ENCODE measurements around the gene XCL2. TPM values are rescaled to one million over a fixed set of nuclear protein-coding genes. Genes with fewer than 3 reads are reported as not detected.
A peak's percentile ranks its signal among the peaks of the same experiment; 100 is the strongest.
"Not testable (repeated sequence)": the region's sequence is repeated elsewhere in the genome, so short reads cannot be mapped to it uniquely, and the experiment has no call there.

XCL2 gene, protein sequence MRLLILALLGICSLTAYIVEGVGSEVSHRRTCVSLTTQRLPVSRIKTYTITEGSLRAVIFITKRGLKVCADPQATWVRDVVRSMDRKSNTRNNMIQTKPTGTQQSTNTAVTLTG
- polyA plus RNA-seq, result 1,000 to 10,000 TPM in 1 of 3 donors, 100 to 1,000 TPM in 2; 537 to 1,283 (median 719) TPM

DNA sequence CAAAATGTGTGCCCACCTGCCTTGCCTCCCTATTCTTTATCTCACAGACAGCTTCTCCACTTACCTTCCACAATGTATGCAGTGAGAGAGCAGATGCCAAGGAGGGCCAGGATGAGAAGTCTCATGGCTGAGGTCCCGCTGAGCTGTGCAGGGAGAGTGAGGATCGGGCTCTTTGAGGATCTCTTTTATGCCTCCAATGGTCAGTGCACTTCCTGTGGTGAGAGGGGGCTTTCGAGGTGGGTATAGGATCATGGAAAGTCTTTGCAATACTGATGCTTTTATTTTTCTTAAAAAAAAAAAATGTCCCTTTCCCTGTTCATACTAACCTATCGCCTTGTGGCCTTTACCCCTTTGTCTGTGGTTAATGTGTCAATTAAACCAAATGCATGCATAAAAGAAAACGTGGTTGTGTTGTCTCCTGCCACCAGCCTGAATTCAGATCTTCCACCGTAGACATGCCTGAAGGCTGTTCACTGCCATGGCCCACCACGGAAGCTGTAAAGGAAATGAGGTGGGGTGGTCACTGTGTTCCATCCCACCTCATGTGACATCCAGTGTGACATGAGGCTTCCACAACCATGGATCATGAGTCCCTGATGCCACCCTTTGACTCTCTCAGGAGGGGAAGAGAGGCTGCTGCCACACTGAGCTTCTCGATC is at the start of gene XCL2:
Gene XCL2, minus strand, starts transcription at position 158 of the 659 bp plus-strand sequence. Its CDS starts 33 bp downstream, at position 125.
- peaks cover 11 to 26% (median 18%) of the 10 kb centered on the region in 3 donors for H3K36me3 Mint-ChIP-seq
- H3K27me3 Mint-ChIP-seq (ENCODE audit: low read depth in 3 of 3), result not testable (repeated sequence)
- peaks cover 0 to 12% (median under 1%) of the 10 kb centered on the region in 6 donors for H3K9me3 Mint-ChIP-seq
- H3K4me3 Mint-ChIP-seq, result peak within 1 kb of the TSS; percentile 82 to 97 (median 94)
- peak within 1 kb of the TSS; percentile 64 to 97 (median 95) for H3K27ac Mint-ChIP-seq
- peak; percentile 51 to 67 (median 62) for DNase-seq
- H3K4me1 Mint-ChIP-seq, result peaks cover 45 to 70% of the 10 kb centered on the region in 2 donors

DNA sequence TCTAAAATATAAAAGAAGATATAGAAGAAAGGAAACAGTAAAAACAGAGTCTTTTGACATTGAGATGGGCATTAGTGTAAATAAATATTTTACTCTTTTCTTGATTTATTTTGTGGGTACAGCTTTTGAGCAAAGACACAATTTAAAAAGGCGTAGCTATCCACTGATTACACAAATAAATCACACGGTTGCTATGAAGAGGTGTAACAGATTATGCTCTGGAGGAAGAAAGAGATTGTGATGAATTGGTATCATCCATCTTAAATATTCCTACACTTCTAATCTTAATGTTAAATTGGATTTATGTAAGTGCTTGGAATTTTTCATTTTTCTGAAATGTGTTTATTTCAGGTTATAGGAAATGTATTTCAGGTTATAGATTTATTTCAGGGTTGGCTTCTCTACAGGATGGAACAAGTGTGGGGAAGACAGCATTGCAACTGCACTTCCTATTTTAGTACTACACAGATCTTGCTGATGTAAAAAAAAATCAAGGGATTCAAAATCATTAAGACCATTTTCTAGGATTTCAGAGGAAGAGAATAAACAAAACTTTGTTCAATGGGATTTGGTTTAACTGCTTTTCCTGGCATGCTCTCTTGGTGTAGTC is 47.9 kb upstream of the XCL2 start:
- H3K9me3 Mint-ChIP-seq, result peaks cover 0 to 4% (median 0%) of the 10 kb centered on the region in 6 donors
- no peak overlapping the region for H3K4me3 Mint-ChIP-seq
- no peaks in the 10 kb centered on the region for H3K4me1 Mint-ChIP-seq
- peaks cover 0 to 2% (median 0%) of the 10 kb centered on the region in 3 donors for H3K27me3 Mint-ChIP-seq (ENCODE audit: low read depth in 3 of 3)
- peaks cover 3 to 5% (median 4%) of the 10 kb centered on the region in 3 donors for H3K36me3 Mint-ChIP-seq
- no peak for DNase-seq
- H3K27ac Mint-ChIP-seq, result no peak overlapping the region

DNA sequence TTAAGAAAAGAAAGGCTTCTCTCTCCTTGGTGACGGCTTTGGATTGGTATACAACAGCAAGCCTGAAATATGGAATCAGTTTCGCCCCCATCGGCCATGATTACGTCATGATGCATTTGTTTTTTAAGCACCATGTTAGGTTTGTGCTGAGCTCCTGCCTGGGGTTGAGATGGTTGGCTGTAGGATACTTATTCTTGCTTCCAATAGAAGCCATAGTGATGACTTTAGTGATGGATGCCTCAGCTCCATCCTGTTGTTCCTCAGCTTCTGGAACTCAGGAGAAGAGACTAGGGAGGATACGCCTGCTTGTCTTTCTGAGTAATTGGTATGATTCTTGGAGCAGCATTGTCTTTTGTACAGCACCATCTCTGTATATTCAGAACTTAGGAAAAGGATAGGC is 47.3 kb upstream of the XCL2 start:
- Mint-ChIP-seq H3K27me3 (ENCODE audit: low read depth in 3 of 3) (peaks cover 0 to 2% (median 0%) of the 10 kb centered on the region in 3 donors), H3K36me3 (peaks cover 3 to 5% (median 4%) of the 10 kb centered on the region in 3 donors), H3K27ac (no peak overlapping the region), H3K4me1 (no peaks in the 10 kb centered on the region), H3K9me3 (peaks cover 0 to 4% (median 0%) of the 10 kb centered on the region in 6 donors), H3K4me3 (no peak overlapping the region)
- DNase-seq, result no peak

DNA sequence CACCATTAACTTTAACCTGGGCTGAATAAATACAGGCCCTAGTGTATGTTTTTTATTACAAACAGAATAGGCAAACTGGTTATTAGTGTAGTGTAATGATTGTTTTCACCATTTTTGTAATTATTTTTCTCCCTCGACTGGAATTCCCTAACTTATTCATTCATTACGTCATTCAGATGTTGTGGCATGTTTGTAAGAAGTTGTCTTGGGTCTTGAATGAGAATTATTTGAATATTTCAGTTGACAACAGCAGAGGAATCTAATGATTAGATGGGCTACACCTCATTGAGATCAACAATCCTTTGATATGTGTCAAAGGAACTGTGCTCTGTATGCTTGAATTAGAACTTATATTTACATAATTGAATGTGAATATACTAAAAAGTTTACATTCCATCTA is 45.4 kb upstream of the XCL2 start:
- Mint-ChIP-seq H3K27me3 (ENCODE audit: low read depth in 3 of 3) (peaks cover 0 to 2% (median 2%) of the 10 kb centered on the region in 3 donors), H3K4me3 (no peak overlapping the region), H3K36me3 (peaks cover 3 to 5% (median 4%) of the 10 kb centered on the region in 3 donors), H3K9me3 (peaks cover 0 to 4% (median 0%) of the 10 kb centered on the region in 6 donors), H3K4me1 (no peaks in the 10 kb centered on the region), H3K27ac (no peak overlapping the region)
- DNase-seq, result no peak

- Mint-ChIP-seq H3K4me1 (peaks cover 1 to 2% of the 10 kb centered on the region in 2 donors), H3K27me3 (ENCODE audit: low read depth in 3 of 3) (peaks cover under 1 to 4% (median 2%) of the 10 kb centered on the region in 3 donors), H3K4me3 (no peak overlapping the region), H3K27ac (no peak overlapping the region), H3K9me3 (peaks cover 0 to 4% (median 0%) of the 10 kb centered on the region in 6 donors), H3K36me3 (peaks cover 4 to 10% (median 5%) of the 10 kb centered on the region in 3 donors)
- no peak for DNase-seq
Observed at GRCh38 chr1:168585937-168586336, 42.1 kb upstream of the XCL2 start.

- Mint-ChIP-seq H3K27me3 (ENCODE audit: low read depth in 3 of 3) (peaks cover 0 to 4% (median 2%) of the 10 kb centered on the region in 3 donors), H3K27ac (no peak overlapping the region), H3K4me3 (no peak overlapping the region), H3K36me3 (peaks cover 4 to 13% (median 5%) of the 10 kb centered on the region in 3 donors), H3K9me3 (peaks cover 0 to 4% (median 0%) of the 10 kb centered on the region in 6 donors), H3K4me1 (peaks cover 3 to 9% of the 10 kb centered on the region in 2 donors)
- no peak for DNase-seq
Observed at GRCh38 chr1:168585191-168585590, 41.4 kb upstream of the XCL2 start.

GRCh38 chr1:168583571-168583970 is 39.8 kb upstream of the XCL2 start:
- H3K4me1 Mint-ChIP-seq, result peaks cover 12 to 26% of the 10 kb centered on the region in 2 donors
- H3K4me3 Mint-ChIP-seq, result no peak overlapping the region
- no peak for DNase-seq
- peak overlapping the region in 1 of 6 donors; percentile 23 for H3K27ac Mint-ChIP-seq
- H3K36me3 Mint-ChIP-seq, result peaks cover 5 to 15% (median 7%) of the 10 kb centered on the region in 3 donors
- peaks cover 0 to 4% (median 0%) of the 10 kb centered on the region in 6 donors for H3K9me3 Mint-ChIP-seq
- peaks cover 0 to 4% (median 2%) of the 10 kb centered on the region in 3 donors for H3K27me3 Mint-ChIP-seq (ENCODE audit: low read depth in 3 of 3)

DNA sequence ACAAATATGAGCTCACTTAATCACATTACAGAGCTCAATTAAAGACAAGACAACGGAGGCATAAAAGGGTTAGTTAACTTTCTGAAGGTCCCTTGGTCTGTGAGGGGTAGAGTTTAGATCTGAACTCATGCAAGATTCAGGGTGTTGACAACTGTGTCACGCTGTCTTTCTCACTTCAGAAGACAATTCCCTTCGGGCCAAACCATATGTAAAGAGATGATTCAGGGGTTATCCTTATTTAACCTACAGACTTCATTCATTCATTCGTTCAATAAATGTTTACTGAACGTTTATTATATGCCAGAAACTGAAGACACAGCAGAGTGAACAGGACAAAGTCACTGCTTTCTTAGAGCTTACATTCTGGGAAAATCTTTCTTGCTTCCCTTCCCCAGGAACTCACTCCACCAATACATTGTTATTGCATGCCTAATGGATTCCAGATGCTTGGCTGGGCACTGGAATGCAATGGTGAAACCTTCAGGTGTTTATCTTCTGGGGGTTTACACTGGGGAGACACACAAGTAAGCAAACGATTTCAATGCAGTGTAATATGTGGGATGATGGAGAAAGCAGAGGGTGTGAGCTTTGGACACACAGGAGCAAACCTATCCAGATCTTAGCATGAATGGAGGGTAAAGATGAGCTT is 39.0 kb upstream of the XCL2 start:
- Mint-ChIP-seq H3K9me3 (peaks cover 0 to 4% (median 0%) of the 10 kb centered on the region in 6 donors), H3K27me3 (ENCODE audit: low read depth in 3 of 3) (peaks cover 0 to 4% (median 2%) of the 10 kb centered on the region in 3 donors), H3K4me1 (peaks cover 15 to 33% of the 10 kb centered on the region in 2 donors), H3K27ac (peak overlapping the region in 2 of 6 donors; percentile 23 to 34), H3K36me3 (peaks cover 5 to 20% (median 8%) of the 10 kb centered on the region in 3 donors), H3K4me3 (no peak overlapping the region)
- DNase-seq, result no peak

- H3K36me3 Mint-ChIP-seq, result peaks cover 0 to 22% (median 4%) of the 10 kb centered on the region in 3 donors
Observed at GRCh38 chr1:168581817-168582572, 38.2 kb upstream of the XCL2 start.

DNA sequence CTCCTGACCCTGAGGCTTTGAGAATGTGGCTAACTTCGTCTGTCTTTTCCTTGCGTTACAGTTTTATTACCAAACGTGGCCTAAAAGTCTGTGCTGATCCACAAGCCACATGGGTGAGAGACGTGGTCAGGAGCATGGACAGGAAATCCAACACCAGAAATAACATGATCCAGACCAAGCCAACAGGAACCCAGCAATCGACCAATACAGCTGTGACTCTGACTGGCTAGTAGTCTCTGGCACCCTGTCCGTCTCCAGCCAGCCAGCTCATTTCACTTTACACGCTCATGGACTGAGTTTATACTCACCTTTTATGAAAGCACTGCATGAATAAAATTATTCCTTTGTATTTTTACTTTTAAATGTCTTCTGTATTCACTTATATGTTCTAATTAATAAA is 37.2 kb upstream of the XCL2 start:
- Mint-ChIP-seq H3K27ac (peak overlapping the region in 3 of 6 donors; percentile 20 to 60 (median 25)), H3K4me3 (peak overlapping the region in 4 of 5 donors; percentile 5 to 33 (median 20)), H3K36me3 (peaks cover 0 to 22% (median 4%) of the 10 kb centered on the region in 3 donors), H3K4me1 (peaks cover 27 to 49% of the 10 kb centered on the region in 2 donors)
- H3K27me3 Mint-ChIP-seq (ENCODE audit: low read depth in 3 of 3); H3K9me3 Mint-ChIP-seq: not testable (repeated sequence)
- peak in 1 of 3 donors; percentile 22 for DNase-seq

More at GRCh38 chr1:168581817-168582572, 38.2 kb upstream of the XCL2 start:
- Mint-ChIP-seq H3K4me3 (no peak overlapping the region), H3K4me1 (peaks cover 20 to 41% of the 10 kb centered on the region in 2 donors), H3K9me3 (no peaks in the 10 kb centered on the region), H3K27ac (peak overlapping the region in 2 of 6 donors; percentile 8 to 68), H3K27me3 (ENCODE audit: low read depth in 3 of 3) (peaks cover 3 to 4% (median 4%) of the 10 kb centered on the region in 3 donors)
- no peak for DNase-seq

- peaks cover 30 to 54% of the 10 kb centered on the region in 2 donors for H3K4me1 Mint-ChIP-seq
- H3K36me3 Mint-ChIP-seq, result peaks cover 0 to 22% (median 4%) of the 10 kb centered on the region in 3 donors
- peak overlapping the region in 4 of 5 donors; percentile 67 to 90 (median 78) for H3K4me3 Mint-ChIP-seq
- H3K9me3 Mint-ChIP-seq; DNase-seq; H3K27me3 Mint-ChIP-seq (ENCODE audit: low read depth in 3 of 3): not testable (repeated sequence)
- peak overlapping the region in 4 of 6 donors; percentile 49 to 78 (median 68) for H3K27ac Mint-ChIP-seq
Observed at GRCh38 chr1:168580290-168580689, 36.5 kb upstream of the XCL2 start.

DNA sequence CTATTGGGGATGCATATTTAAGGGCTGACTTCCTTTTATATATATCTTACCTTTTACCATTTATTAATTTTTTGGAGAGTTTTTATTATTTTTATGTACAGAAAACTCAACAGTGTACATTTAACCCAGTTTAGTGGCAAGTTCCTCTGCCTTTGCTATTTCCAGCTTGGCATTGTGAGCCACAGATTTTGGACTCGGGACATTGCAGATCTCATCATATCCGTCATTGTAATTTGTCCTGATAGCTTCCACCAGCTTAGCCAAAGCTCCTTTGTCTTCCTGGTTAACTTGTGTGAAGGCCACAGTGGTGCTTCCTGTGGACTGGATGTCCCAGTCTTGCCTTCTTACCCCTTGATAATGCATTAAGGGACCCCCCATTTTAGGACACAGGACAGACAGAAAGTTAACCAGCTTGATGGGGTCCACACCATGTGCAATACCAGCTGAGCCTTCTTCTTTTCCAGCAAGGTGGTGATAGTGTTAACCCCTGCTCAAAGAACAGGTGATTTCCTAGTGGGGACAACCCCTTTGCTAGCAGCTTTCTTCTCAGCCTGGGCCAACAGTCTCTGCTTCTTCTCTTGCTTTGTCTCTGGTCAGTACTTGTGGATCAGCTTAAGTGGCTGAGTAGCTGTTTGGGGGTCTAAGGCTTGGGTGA is 34.9 kb upstream of the XCL2 start:
- Mint-ChIP-seq H3K27ac (peak overlapping the region in 5 of 6 donors; percentile 63 to 90 (median 79)), H3K4me3 (peak overlapping the region; percentile 70 to 90 (median 81)), H3K36me3 (peaks cover 0 to 22% (median 7%) of the 10 kb centered on the region in 3 donors), H3K4me1 (peaks cover 43 to 69% of the 10 kb centered on the region in 2 donors)
- H3K9me3 Mint-ChIP-seq; H3K27me3 Mint-ChIP-seq (ENCODE audit: low read depth in 3 of 3); DNase-seq: not testable (repeated sequence)
